ENCODE measurements around the gene WDR20.

Gene WDR20

DNA sequence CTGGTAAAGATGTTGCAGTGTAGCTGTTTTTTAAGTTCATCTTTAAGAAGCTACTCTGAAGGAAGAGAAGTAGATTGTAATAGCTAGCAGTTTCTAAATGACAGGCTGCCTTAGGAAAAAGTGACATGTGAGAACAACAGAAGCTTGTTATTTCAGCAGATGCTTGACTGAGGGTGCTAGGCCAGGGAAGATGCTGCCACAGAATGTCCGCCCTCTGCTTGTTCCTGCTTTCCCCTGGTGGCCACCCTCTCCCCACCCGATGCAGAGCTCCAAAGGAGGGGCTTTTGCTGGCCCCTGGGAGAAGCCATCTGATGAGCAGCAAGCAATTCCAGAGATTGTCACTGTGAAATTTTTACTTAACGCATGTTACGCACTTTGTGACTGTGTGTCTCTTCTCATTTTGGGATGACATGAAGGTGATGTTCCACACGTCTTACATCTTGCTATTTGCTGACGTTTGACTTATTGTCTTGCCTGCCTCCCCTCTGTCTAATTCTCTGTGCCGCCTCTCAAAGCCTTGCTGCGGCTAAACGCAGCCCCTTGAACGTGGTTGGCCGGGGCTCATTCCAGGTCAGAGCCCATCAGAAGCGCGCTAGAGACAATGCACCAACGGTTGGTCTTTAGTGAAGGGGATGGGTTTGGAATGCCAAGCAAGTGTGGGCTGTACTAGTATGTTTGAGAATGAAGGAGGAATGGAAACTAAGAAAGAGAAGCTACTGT lies 44.8 kb downstream of the WDR20 start:
- no peak for DNase-seq (ENCODE audit: extremely low read depth, low read depth)
- TF ChIP-seq, protein P1, sequence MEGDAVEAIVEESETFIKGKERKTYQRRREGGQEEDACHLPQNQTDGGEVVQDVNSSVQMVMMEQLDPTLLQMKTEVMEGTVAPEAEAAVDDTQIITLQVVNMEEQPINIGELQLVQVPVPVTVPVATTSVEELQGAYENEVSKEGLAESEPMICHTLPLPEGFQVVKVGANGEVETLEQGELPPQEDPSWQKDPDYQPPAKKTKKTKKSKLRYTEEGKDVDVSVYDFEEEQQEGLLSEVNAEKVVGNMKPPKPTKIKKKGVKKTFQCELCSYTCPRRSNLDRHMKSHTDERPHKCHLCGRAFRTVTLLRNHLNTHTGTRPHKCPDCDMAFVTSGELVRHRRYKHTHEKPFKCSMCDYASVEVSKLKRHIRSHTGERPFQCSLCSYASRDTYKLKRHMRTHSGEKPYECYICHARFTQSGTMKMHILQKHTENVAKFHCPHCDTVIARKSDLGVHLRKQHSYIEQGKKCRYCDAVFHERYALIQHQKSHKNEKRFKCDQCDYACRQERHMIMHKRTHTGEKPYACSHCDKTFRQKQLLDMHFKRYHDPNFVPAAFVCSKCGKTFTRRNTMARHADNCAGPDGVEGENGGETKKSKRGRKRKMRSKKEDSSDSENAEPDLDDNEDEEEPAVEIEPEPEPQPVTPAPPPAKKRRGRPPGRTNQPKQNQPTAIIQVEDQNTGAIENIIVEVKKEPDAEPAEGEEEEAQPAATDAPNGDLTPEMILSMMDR (IDR thresholded peaks at IDR 0.05; ENCODE audit: low read depth, low read length): no peak

DNA sequence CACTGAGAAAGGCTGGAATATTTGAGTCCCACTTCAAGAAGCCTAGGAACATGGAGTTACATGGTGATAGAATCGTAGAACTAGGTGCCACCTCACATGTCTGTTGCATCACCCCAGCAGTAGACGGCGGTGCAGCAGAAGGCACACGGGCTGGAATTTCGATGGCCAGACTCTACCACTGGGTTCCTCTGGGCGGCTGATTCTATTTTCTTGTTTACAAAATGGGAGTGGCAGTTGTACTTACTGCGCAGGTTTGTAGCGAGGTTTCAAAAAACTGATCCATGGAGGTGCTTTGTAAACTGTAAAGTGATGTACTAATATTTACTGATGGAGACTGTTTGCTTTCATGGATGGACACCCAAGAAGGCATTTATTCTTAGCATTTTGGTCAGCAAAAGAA lies 45.7 kb downstream of the WDR20 start:
- TF ChIP-seq, protein P1 (IDR thresholded peaks at IDR 0.05; ENCODE audit: low read depth, low read length): no peak
- DNase-seq (ENCODE audit: extremely low read depth, low read depth): no peak

DNA sequence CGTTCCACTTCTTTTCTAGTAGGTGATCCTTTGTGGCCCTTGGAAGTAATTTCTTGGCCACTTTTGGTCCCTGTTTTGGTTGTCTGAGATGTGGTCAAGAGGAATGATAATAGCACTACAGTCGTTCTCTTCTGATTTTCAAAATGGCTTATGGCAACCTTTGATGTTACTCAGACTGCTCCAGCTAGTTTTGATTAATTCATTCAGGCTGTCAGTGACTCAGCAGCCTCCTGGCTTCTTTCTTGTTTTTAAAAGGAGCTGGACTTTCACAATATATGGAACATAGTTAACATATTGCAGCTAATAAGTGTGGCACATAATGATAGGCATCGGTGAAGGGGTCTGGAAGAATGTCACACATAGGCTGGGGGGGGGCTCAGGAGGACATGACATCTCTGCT lies 47.3 kb downstream of the WDR20 start:
- DNase-seq (ENCODE audit: extremely low read depth, low read depth): peak; percentile 57
- TF ChIP-seq, protein P1 (IDR thresholded peaks at IDR 0.05; ENCODE audit: low read depth, low read length): no peak

DNA sequence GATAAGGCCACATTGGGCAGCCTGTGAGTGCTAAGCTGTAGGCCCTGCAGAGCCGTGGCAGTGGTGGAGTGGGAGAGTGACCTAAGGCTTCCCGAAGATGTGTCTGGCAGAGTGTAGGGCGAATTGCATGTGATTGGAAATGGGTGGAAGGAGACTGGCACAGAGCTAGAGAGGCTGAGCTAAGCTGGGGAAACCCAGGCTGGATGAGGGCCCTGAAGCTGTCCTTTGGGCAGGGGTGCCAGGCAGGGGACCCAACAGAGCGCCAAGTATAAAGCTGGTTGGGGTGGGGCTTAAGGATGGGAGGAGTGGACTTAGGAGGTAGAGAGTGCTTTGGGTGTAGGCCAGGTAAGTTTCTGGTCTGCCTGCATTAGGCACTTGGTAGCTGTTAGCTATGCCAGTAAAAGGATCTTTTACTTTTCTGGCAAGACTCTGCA lies 47.9 kb downstream of the WDR20 start:
- no peak for DNase-seq (ENCODE audit: extremely low read depth, low read depth)
- TF ChIP-seq, protein P1 (IDR thresholded peaks at IDR 0.05; ENCODE audit: low read depth, low read length): no peak

DNA sequence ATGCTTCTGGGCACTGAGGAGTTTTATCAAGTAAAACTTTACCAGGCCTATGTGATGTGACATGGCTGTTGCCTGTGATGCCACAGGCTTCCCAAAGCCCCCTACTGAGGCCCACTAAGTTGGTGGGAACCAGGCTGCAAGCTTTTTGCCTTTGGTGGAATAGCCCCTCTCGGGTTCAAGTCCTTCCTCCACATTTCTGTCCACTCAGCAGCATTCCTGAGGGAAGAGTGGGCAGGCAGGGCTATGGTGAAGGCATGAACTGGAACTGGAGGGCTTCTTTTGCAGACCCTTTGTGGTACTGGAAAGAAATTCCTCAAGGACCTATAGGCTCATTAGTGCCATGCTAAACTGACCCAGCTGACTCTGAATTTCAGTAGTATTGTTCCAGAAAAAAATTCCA lies 48.5 kb downstream of the WDR20 start:
- TF ChIP-seq, protein P1 (IDR thresholded peaks at IDR 0.05; ENCODE audit: low read depth, low read length): no peak
- no peak for DNase-seq (ENCODE audit: extremely low read depth, low read depth)

DNA sequence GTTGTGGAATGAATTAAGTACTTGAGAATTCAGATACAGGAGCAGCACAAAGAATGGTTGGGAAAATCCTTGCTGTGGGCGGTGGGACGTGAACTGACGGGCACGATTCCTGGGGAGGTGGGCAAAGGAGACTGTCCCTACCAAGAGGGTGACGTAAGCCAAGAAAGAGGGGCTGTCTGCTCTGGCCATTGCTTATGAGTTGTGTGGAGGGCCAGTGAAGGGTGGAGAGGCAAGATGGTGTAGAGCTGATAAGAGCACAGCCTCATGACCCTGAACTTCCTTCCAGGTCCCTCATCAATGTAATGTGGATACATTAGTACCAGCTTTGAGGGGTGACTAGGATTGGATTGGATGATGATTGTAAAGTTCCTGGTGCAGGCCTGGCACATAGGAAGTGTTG lies 50.2 kb downstream of the WDR20 start:
- TF ChIP-seq, protein P1 (IDR thresholded peaks at IDR 0.05; ENCODE audit: low read depth, low read length): no peak
- no peak for DNase-seq (ENCODE audit: extremely low read depth, low read depth)

DNA sequence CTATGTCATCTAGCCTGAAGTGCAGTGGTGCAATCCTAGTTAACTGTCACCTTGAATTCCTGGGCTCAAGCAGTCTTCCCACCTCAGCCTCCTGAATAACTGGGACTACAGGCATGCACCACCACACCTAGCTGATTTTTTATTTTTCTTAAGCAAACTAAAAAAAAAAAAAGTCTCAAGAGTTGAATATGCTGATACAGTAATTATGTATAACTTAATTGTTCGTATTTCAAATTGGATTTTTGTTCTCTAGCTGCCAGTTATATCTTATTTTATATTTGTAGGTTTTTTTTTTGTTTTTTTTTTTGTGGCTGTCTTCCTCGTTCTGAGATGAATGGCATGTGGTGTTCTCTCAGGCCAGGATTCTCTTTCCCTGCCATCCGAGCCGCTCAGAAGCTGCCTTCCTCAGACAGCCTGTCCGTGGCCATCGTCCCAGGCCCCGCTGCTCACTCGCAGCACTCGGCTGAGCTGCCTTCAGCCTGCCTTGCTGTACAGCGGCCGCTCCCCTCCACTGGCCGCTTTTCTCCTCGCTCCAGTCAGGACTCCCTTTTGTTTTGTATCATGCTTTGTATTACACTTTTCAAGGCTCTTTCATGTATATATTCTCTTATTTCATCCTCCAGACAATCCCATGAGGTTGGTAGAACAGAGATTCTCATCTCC lies 53.3 kb downstream of the WDR20 start:
- DNase-seq (ENCODE audit: extremely low read depth, low read depth): no peak
- TF ChIP-seq, protein P1 (IDR thresholded peaks at IDR 0.05; ENCODE audit: low read depth, low read length): no peak

Data from AG09319 (cell line).